Fibroblast of lung (primary cell): Measurements from ENCODE around the gene ZNF394. TPM values are rescaled to one million over a fixed set of nuclear protein-coding genes. Genes with fewer than 3 reads are reported as not detected.

Experiments
- DNase-seq, 2 donors: peaks; one replicate each; pipeline versions ENCODE4 v3.0.0 to v3.0.0-alpha.2; 2010; ENCODE audit warnings: low read depth in 2 of 2
- H2AFZ ChIP-seq: 2 replicates; pipeline ENCODE4 v1.5.1; 2012; ENCODE audit warnings: low read length, control low read depth, inconsistent platforms
- H3K27ac ChIP-seq: 2 replicates; pipeline ENCODE4 v1.5.1; 2011; ENCODE audit warnings: low read length, control low read depth; ENCODE audit not compliant: insufficient read depth
- H3K27me3 ChIP-seq: 2 replicates; pipeline ENCODE4 v1.5.1; 2011; ENCODE audit warnings: mild to moderate bottlenecking, low read length; ENCODE audit not compliant: control insufficient read depth, insufficient read depth
- H3K36me3 ChIP-seq: 2 replicates; pipeline ENCODE4 v1.5.1; 2011; ENCODE audit warnings: low read length; ENCODE audit not compliant: control insufficient read depth, insufficient read depth
- H3K4me1 ChIP-seq: 2 replicates; pipeline ENCODE4 v1.5.1; 2011; ENCODE audit warnings: low read length; ENCODE audit not compliant: control insufficient read depth, insufficient read depth; ENCODE audit errors: extremely low read depth
- H3K4me2 ChIP-seq: 2 replicates; pipeline ENCODE4 v1.5.1; 2011; ENCODE audit warnings: low read length, control low read depth; ENCODE audit not compliant: insufficient read depth; ENCODE audit errors: extremely low read depth
- H3K4me3 ChIP-seq, 4 experiments: fragments of 200-600 bp in 1 of 4; sonication (generic) in 1 of 4; replicated peaks in 1 of 4; 2 replicates each; pipeline ENCODE4 v1.5.1; 2011 to 2016; ENCODE audit warnings: low read length in 4 of 4, low read depth in 3 of 4, mild to moderate bottlenecking in 3 of 4, control low read depth in 2 of 4, inconsistent platforms in 1 of 4, mixed read lengths in 1 of 4; ENCODE audit not compliant: insufficient read depth in 1 of 4; ENCODE audit errors: control extremely low read depth in 1 of 4
- H3K79me2 ChIP-seq: 2 replicates; pipeline ENCODE4 v1.5.1; 2012; ENCODE audit warnings: mild to moderate bottlenecking, low read length, inconsistent platforms; ENCODE audit not compliant: control insufficient read depth, insufficient read depth
- H3K9ac ChIP-seq: 2 replicates; pipeline ENCODE4 v1.5.1; 2011; ENCODE audit warnings: mild to moderate bottlenecking, low read length, control low read depth; ENCODE audit not compliant: insufficient read depth
- H3K9me3 ChIP-seq: 2 replicates; pipeline ENCODE4 v1.5.1; 2012; ENCODE audit warnings: low read depth, low read length; ENCODE audit not compliant: control insufficient read depth, insufficient read depth
- H4K20me1 ChIP-seq: 2 replicates; pipeline ENCODE4 v1.5.1; 2011; ENCODE audit warnings: low read length; ENCODE audit not compliant: control insufficient read depth, insufficient read depth; ENCODE audit errors: extremely low read depth
- EZH2 ChIP-seq: IDR thresholded peaks from 2 replicates; pipeline ENCODE4 v1.5.1; 2012; ENCODE audit warnings: low read length, control low read depth, mild to moderate bottlenecking; ENCODE audit errors: missing control alignments
- polyA plus RNA-seq, 2 donors: library from polyadenylated mRNA; depleted of rRNA in 1 of 2; stranded (reverse) in 1 of 2; unstranded in 1 of 2; fragments of >200 nt; gene quantifications; 2 replicates each; pipeline ENCODE4 v1.2.1, GENCODE V29; 2011 to 2012; ENCODE audit warnings: missing spikeins in 1 of 2
- total RNA-seq: library from RNA; depleted of rRNA; stranded (reverse); fragments of >200 nt; gene quantifications from 2 replicates; pipeline ENCODE4 v1.2.1, GENCODE V29; 2014
- TF ChIP-seq, protein P1 (sequence below), 2 donors: IDR thresholded peaks in 1 of 2; conservative IDR thresholded peaks in 1 of 2; 1 replicate in 1 of 2; 2 replicates in 1 of 2; pipeline ENCODE4 v1.5.1; 2011 to 2012; ENCODE audit warnings: low read length in 2 of 2, control low read depth in 1 of 2, inconsistent platforms in 1 of 2, low read depth in 1 of 2, mild to moderate bottlenecking in 1 of 2

Gene ZNF394
- total and polyA plus RNA-seq, 2 donors (not counting 1 experiment from before 2014, with no cell fraction given): 9.5 to 20.1 TPM

DNA sequence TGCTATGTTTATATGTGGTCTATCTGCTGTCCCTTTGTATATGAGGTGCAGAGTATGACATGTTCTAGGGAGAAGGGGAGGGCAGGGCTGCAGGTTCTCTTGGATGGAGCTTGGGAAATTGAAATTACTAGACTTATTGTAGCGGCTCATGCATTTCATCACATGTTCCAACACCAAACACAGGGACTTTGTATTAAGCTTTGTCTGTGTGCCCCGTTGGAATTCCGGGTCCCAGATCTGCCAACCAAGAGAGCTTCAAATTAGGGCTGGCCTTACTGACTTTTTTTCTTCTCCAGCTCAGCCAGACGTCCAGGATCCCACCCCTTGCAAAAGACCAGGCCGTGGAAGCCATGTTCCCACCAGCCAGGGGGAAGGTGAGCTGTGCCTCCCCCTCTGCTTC, 24.0 kb downstream of the ZNF394 start:
- H3K4me2 ChIP-seq: no peak overlapping the region
- peaks cover 2% of the 10 kb centered on the region for H3K4me1 ChIP-seq
- H4K20me1 ChIP-seq: no peaks in the 10 kb centered on the region
- peaks cover 6% of the 10 kb centered on the region for H3K36me3 ChIP-seq
- H3K9ac ChIP-seq: no peak overlapping the region
- no peak overlapping the region for H3K27ac ChIP-seq
- TF ChIP-seq, protein P1, sequence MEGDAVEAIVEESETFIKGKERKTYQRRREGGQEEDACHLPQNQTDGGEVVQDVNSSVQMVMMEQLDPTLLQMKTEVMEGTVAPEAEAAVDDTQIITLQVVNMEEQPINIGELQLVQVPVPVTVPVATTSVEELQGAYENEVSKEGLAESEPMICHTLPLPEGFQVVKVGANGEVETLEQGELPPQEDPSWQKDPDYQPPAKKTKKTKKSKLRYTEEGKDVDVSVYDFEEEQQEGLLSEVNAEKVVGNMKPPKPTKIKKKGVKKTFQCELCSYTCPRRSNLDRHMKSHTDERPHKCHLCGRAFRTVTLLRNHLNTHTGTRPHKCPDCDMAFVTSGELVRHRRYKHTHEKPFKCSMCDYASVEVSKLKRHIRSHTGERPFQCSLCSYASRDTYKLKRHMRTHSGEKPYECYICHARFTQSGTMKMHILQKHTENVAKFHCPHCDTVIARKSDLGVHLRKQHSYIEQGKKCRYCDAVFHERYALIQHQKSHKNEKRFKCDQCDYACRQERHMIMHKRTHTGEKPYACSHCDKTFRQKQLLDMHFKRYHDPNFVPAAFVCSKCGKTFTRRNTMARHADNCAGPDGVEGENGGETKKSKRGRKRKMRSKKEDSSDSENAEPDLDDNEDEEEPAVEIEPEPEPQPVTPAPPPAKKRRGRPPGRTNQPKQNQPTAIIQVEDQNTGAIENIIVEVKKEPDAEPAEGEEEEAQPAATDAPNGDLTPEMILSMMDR (conservative IDR thresholded peaks at IDR 0.05 in 1 of 2, IDR thresholded peaks at IDR 0.05 in 1 of 2; ENCODE audit: low read depth in 1 of 2, low read length in 2 of 2): no peak
- no peak for TF ChIP-seq EZH2
- H3K27me3 ChIP-seq: no peaks in the 10 kb centered on the region
- H3K4me3 ChIP-seq: no peak overlapping the region
- no peak for DNase-seq
- H3K79me2 ChIP-seq: peaks cover 43% of the 10 kb centered on the region
- no peak overlapping the region for H2AFZ ChIP-seq
- H3K9me3 ChIP-seq: no peaks in the 10 kb centered on the region

- Histone ChIP-seq H3K36me3 (peaks cover 2% of the 10 kb centered on the region), H3K79me2 (peaks cover 38% of the 10 kb centered on the region), H3K27me3 (no peaks in the 10 kb centered on the region), H2AFZ (peak overlapping the region; percentile 80), H4K20me1 (no peaks in the 10 kb centered on the region), H3K9me3 (no peaks in the 10 kb centered on the region), H3K9ac (peak overlapping the region; percentile 76), H3K4me1 (peaks cover 2% of the 10 kb centered on the region), H3K4me2 (peak overlapping the region; percentile 92), H3K27ac (peak overlapping the region; percentile 77), H3K4me3 (peak overlapping the region; percentile 73 to 98 (median 76))
- DNase-seq: peak; percentile 82 to 89
- no peak for TF ChIP-seq EZH2
- TF ChIP-seq, protein P1 (conservative IDR thresholded peaks at IDR 0.05 in 1 of 2, IDR thresholded peaks at IDR 0.05 in 1 of 2; ENCODE audit: low read depth in 1 of 2, low read length in 2 of 2): no peak
Observed at GRCh38 chr7:99473315-99473596, 26.8 kb downstream of the ZNF394 start.

- no peaks in the 10 kb centered on the region for H4K20me1 ChIP-seq
- H3K4me2 ChIP-seq: peak within 1 kb of the TSS; percentile 92
- peaks cover 2% of the 10 kb centered on the region for H3K4me1 ChIP-seq
- peak within 1 kb of the TSS; percentile 73 to 98 (median 78) for H3K4me3 ChIP-seq
- TF ChIP-seq EZH2: no peak
- TF ChIP-seq, protein P1 (conservative IDR thresholded peaks at IDR 0.05 in 1 of 2, IDR thresholded peaks at IDR 0.05 in 1 of 2; ENCODE audit: low read depth in 1 of 2, low read length in 2 of 2): no peak
- H3K9ac ChIP-seq: peak within 1 kb of the TSS; percentile 76
- peak within 1 kb of the TSS; percentile 80 for H2AFZ ChIP-seq
- peak within 1 kb of the TSS; percentile 77 for H3K27ac ChIP-seq
- no peaks in the 10 kb centered on the region for H3K27me3 ChIP-seq
- H3K9me3 ChIP-seq: no peaks in the 10 kb centered on the region
- peak; percentile 95 to 96 for DNase-seq
- peaks cover 34% of the 10 kb centered on the region for H3K79me2 ChIP-seq
- H3K36me3 ChIP-seq: peaks cover 2% of the 10 kb centered on the region
Observed at GRCh38 chr7:99472561-99473314, 27.3 kb downstream of the ZNF394 start, which contains the start of gene ZNF789. Gene ZNF789 (plus strand): TSS chr7:99472890. CDS start chr7:99476457, 3,567 bp downstream.
